Kidney (tissue), 14 donors: ENCODE results near the gene FTCDNL1. TPM values are rescaled to one million over a fixed set of nuclear protein-coding genes. Genes with fewer than 3 reads are reported as not detected.

Experiments used
- DNase-seq, 5 donors: peaks; one replicate each; pipeline ENCODE4 v3.0.0-alpha.2; 2013 to 2020
- FAIRE-seq: peaks from 2 replicates; lab custom pipeline; 2012; peaks lifted over from hg19 to GRCh38; lab: Jason Lieb, UNC
- H3K27ac ChIP-seq, 2 donors: one replicate each; pipeline ENCODE4 v1.7.0; 2013; ENCODE audit warnings: low read depth in 2 of 2, low read length in 2 of 2, inconsistent platforms in 1 of 2
- H3K27me3 ChIP-seq: one replicate; pipeline ENCODE4 v1.7.1; 2013; ENCODE audit warnings: low read length, inconsistent platforms; ENCODE audit not compliant: control insufficient read depth, insufficient read depth
- H3K36me3 ChIP-seq, 3 donors: one replicate each; pipeline versions ENCODE4 v1.7.0 to v1.7.1; 2013; ENCODE audit warnings: low read length in 3 of 3, control low read depth in 1 of 3, inconsistent platforms in 1 of 3; ENCODE audit not compliant: insufficient read depth in 3 of 3, control insufficient read depth in 2 of 3
- H3K4me1 ChIP-seq, 3 donors: one replicate each; pipeline versions ENCODE4 v1.7.0 to v1.7.1; 2013; ENCODE audit warnings: low read length in 3 of 3, inconsistent platforms in 1 of 3, low read depth in 1 of 3; ENCODE audit not compliant: control insufficient read depth in 2 of 3, insufficient read depth in 2 of 3
- H3K4me3 ChIP-seq, 3 donors: one replicate each; pipeline versions ENCODE4 v1.7.0 to v1.8.1; 2013; ENCODE audit warnings: low read length in 3 of 3, control low read depth in 1 of 3, inconsistent platforms in 1 of 3
- H3K9ac ChIP-seq, 3 donors: one replicate each; pipeline versions ENCODE4 v1.7.0 to v1.7.1; 2013; ENCODE audit warnings: low read length in 3 of 3, control low read depth in 1 of 3, inconsistent platforms in 1 of 3
- H3K9me3 ChIP-seq, 3 donors: one replicate each; pipeline versions ENCODE4 v1.7.0 to v1.7.1; 2013; ENCODE audit warnings: low read length in 3 of 3, control low read depth in 1 of 3, inconsistent platforms in 1 of 3; ENCODE audit not compliant: control insufficient read depth in 2 of 3, insufficient read depth in 1 of 3
- intact Hi-C: fragments of 100-400 bp; cut with DNase I; formaldehyde crosslinking; loops from one replicate; pipeline ENCODE4 v1.11.1; 2022
- polyA plus RNA-seq: library from polyadenylated mRNA; stranded (reverse); fragments of 350-450 nt; fragmentation: Illumina TruSeq; extraction: RNeasy Lipid Tissue Mini Kit (QIAGEN cat#74804); gene quantifications from one replicate; pipeline ENCODE4 v1.2.3, GENCODE V29; 2014; ENCODE audit warnings: low read depth, low replicate concordance; ENCODE audit not compliant: insufficient read depth
- total RNA-seq: library from RNA; stranded (reverse); fragmentation: NEBNext Ultra II Directional; extraction: Animal tissue kit (Norgen Biotek cat#: 25700); gene quantifications from one replicate; pipeline ENCODE4 v1.2.1, GENCODE V29; 2021
- TF ChIP-seq, protein P1 (sequence below): IDR thresholded peaks from 3 replicates; pipeline ENCODE4 v1.5.1; 2012; ENCODE audit warnings: mild to moderate bottlenecking, moderate library complexity, borderline replicate concordance; ENCODE audit not compliant: insufficient read depth; ENCODE audit errors: extremely low read depth
- donor health status: control.
- donor health status: control.
- donor health status: control.
- donor health status: control.
- donor health status: control.
- donor health status: DM: yes; HTN: yes; CAD: no.
- donor health status: Normal renal cell carcinoma (clear cell type).

The FTCDNL1 gene
- total and polyA plus RNA-seq, 2 donors from 2014 or later = 3.4 to 4.1 TPM

GRCh38 chr2:199874209-199874608 is 23.2 kb upstream of the FTCDNL1 start:
- DNase-seq (no peak), FAIRE-seq (no peak)
- Histone ChIP-seq H3K36me3 (no peaks in the 10 kb centered on the region), H3K9me3 (peaks cover 0 to 18% (median 2%) of the 10 kb centered on the region in 3 donors), H3K27me3 (no peaks in the 10 kb centered on the region), H3K4me1 (no peaks in the 10 kb centered on the region), H3K4me3 (no peak overlapping the region), H3K9ac (no peak overlapping the region), H3K27ac (no peak overlapping the region)
- intact Hi-C loops = no loop called here
- TF ChIP-seq, protein P1, sequence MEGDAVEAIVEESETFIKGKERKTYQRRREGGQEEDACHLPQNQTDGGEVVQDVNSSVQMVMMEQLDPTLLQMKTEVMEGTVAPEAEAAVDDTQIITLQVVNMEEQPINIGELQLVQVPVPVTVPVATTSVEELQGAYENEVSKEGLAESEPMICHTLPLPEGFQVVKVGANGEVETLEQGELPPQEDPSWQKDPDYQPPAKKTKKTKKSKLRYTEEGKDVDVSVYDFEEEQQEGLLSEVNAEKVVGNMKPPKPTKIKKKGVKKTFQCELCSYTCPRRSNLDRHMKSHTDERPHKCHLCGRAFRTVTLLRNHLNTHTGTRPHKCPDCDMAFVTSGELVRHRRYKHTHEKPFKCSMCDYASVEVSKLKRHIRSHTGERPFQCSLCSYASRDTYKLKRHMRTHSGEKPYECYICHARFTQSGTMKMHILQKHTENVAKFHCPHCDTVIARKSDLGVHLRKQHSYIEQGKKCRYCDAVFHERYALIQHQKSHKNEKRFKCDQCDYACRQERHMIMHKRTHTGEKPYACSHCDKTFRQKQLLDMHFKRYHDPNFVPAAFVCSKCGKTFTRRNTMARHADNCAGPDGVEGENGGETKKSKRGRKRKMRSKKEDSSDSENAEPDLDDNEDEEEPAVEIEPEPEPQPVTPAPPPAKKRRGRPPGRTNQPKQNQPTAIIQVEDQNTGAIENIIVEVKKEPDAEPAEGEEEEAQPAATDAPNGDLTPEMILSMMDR = no peak

- no peak overlapping the region for H3K4me3 ChIP-seq
- intact Hi-C loops = no loop called here
- DNase-seq (peak in 1 of 5 donors; percentile 29), FAIRE-seq (no peak)
- no peak overlapping the region for H3K27ac ChIP-seq
- H3K9me3 ChIP-seq = peaks cover 0 to 14% (median 2%) of the 10 kb centered on the region in 3 donors
- no peaks in the 10 kb centered on the region for H3K4me1 ChIP-seq
- H3K9ac ChIP-seq = no peak overlapping the region
- H3K36me3 ChIP-seq = no peaks in the 10 kb centered on the region
- TF ChIP-seq, protein P1 = no peak
- no peaks in the 10 kb centered on the region for H3K27me3 ChIP-seq
Measured at GRCh38 chr2:199870581-199870980, 19.6 kb upstream of the FTCDNL1 start.

GRCh38 chr2:199869653-199870052 is 18.7 kb upstream of the FTCDNL1 start:
- intact Hi-C loops = no loop called here

GRCh38 chr2:199869227-199869541 is 18.2 kb upstream of the FTCDNL1 start:
- Histone ChIP-seq H3K4me3 (no peak overlapping the region), H3K36me3 (no peaks in the 10 kb centered on the region), H3K27ac (no peak overlapping the region), H3K9ac (no peak overlapping the region), H3K27me3 (no peaks in the 10 kb centered on the region), H3K9me3 (peaks cover 0 to 4% (median 2%) of the 10 kb centered on the region in 3 donors), H3K4me1 (no peaks in the 10 kb centered on the region)
- intact Hi-C loops = no loop called here
- TF ChIP-seq, protein P1 = no peak
- DNase-seq (no peak), FAIRE-seq (no peak)

More at GRCh38 chr2:199869653-199870052, 18.7 kb upstream of the FTCDNL1 start:
- Histone ChIP-seq H3K4me3 (no peak overlapping the region), H3K9ac (no peak overlapping the region), H3K36me3 (no peaks in the 10 kb centered on the region), H3K27ac (no peak overlapping the region), H3K4me1 (no peaks in the 10 kb centered on the region), H3K9me3 (peaks cover 0 to 7% (median 2%) of the 10 kb centered on the region in 3 donors), H3K27me3 (no peaks in the 10 kb centered on the region)
- TF ChIP-seq, protein P1 = no peak
- DNase-seq (no peak), FAIRE-seq (no peak)
